GM12891 (cell line): ENCODE results near the gene SORCS2.

Experiments used
- POLR2A ChIP-seq: IDR thresholded peaks from 2 replicates; pipeline ENCODE4 v1.6.1; 2011; ENCODE audit warnings: low read depth, low read length, control low read depth
- POLR2AphosphoS5 ChIP-seq: IDR thresholded peaks from 2 replicates; pipeline ENCODE4 v1.6.1; 2011; ENCODE audit warnings: low read depth, low read length, control low read depth

- TF ChIP-seq POLR2A: no peak
- TF ChIP-seq POLR2AphosphoS5: no peak
These were observed 199.5 kb downstream of the SORCS2 start for GRCh38 chr4:7391637-7392437.
